ENCODE data around the gene OR4D1. TPM values are rescaled to one million over a fixed set of nuclear protein-coding genes. Genes with fewer than 3 reads are reported as not detected.

Gene OR4D1
- total and polyA plus RNA-seq, 9 of the 15 experiments (the other 6 are each of a cell fraction or from before 2014, with no cell fraction given): not detected

DNA sequence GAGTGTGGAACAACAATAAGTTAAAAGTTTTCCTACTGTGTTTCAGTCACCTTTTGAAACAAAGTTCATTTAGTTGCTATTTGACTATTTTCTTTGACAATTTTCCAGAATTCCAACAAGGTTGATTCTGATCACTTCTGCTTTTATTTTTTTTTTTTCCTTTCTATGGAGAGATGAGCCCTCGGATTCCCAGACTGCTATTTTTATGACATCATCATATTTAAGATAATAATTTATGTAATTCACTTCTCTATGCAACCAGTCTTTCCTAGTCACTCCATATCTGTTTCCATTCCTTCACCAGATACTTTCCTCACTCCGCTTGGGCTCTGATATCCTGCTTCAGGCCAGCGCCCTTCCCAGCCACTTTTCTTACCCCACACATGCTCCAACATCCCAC lies 26.7 kb downstream of the OR4D1 start:
- ChIA-PET CTCF (ENCODE audit: low intra/inter-chr PET ratio) (no interaction called here), POLR2A (interaction anchor here (0.9 kb wide), 1 partner anchor 11 kb away, joined by 3 read pairs; no protein-coding TSS in a partner anchor)
- no peak overlapping the region for H3K9ac ChIP-seq (ENCODE audit: insufficient read depth in 1 of 2, low read depth in 2 of 2, low read length in 2 of 2)
- H3K9me1 ChIP-seq (ENCODE audit: control insufficient read depth, insufficient read depth, low read length): no peaks in the 10 kb centered on the region
- H3K79me2 ChIP-seq (ENCODE audit: control insufficient read depth, insufficient read depth, low read length): no peaks in the 10 kb centered on the region
- no TSS peak for BruUV-seq (replicated peaks)
- H3K4me3 ChIP-seq: no peak overlapping the region
- no peak overlapping the region for H2AFZ ChIP-seq (ENCODE audit: low read depth, low read length)
- WGBS (ENCODE audit: insufficient coverage, low coverage, missing lambda C conversion rate): 7% methylated on average over 3 of the region's 3 CpGs
- FAIRE-seq (no peak), DNase-seq (ENCODE audit: extremely low read depth in 1 of 4, low spot score in 3 of 4) (no peak), ATAC-seq (no peak)
- H3K4me1 ChIP-seq (replicated peaks in 1 of 2; ENCODE audit: control insufficient read depth in 2 of 2, insufficient read depth in 2 of 2, low read length in 2 of 2): no peaks in the 10 kb centered on the region
- no peak for TF ChIP-seq KDM4B (IDR thresholded peaks at IDR 0.05; ENCODE audit: borderline replicate concordance in 2 of 2, low read depth in 1 of 2)
- TF ChIP-seq, protein P1, sequence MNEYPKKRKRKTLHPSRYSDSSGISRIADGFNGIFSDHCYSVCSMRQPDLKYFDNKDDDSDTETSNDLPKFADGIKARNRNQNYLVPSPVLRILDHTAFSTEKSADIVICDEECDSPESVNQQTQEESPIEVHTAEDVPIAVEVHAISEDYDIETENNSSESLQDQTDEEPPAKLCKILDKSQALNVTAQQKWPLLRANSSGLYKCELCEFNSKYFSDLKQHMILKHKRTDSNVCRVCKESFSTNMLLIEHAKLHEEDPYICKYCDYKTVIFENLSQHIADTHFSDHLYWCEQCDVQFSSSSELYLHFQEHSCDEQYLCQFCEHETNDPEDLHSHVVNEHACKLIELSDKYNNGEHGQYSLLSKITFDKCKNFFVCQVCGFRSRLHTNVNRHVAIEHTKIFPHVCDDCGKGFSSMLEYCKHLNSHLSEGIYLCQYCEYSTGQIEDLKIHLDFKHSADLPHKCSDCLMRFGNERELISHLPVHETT (CRISPR knock-in tag; conservative IDR thresholded peaks at IDR 0.05 in 1 of 2, IDR thresholded peaks at IDR 0.05 in 1 of 2): no peak
- TF ChIP-seq PHTF2 (CRISPR knock-in tag; IDR thresholded peaks at IDR 0.05): no peak
- no peak for TF ChIP-seq ZNF274 (IDR thresholded peaks at IDR 0.05; ENCODE audit: borderline replicate concordance, low read depth, low read length)
- TF ChIP-seq, protein P2, sequence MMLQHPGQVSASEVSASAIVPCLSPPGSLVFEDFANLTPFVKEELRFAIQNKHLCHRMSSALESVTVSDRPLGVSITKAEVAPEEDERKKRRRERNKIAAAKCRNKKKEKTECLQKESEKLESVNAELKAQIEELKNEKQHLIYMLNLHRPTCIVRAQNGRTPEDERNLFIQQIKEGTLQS (IDR thresholded peaks at IDR 0.05): peak; percentile 20; the same call in 1 of the 2 replicates
- TF ChIP-seq, protein P2 (CRISPR knock-in tag; conservative IDR thresholded peaks at IDR 0.05): no peak
- no peak for TF ChIP-seq ZNF354B (CRISPR knock-in tag; IDR thresholded peaks at IDR 0.05)
- TF ChIP-seq SAFB2 (IDR thresholded peaks at IDR 0.05; ENCODE audit: borderline replicate concordance, low read depth, low read length, severe bottlenecking): no peak
- no peaks in the 10 kb centered on the region for H3K36me3 ChIP-seq (ENCODE audit: control insufficient read depth, insufficient read depth, low read length)
- no peaks in the 10 kb centered on the region; the same call in 1 of the 2 replicates for H4K20me1 ChIP-seq (replicated peaks; ENCODE audit: control insufficient read depth, insufficient read depth, low read length)
- H3K4me2 ChIP-seq (ENCODE audit: insufficient read depth, low read length): no peak overlapping the region
- intact Hi-C loops (cut with micrococcal nuclease) (no loop called here), in situ Hi-C loops (cut with MboI) (no loop called here)
- peaks cover 8 to 12% of the 10 kb centered on the region in 2 experiments for H3K27me3 ChIP-seq (ENCODE audit: control insufficient read depth in 2 of 2, insufficient read depth in 2 of 2, low read length in 2 of 2)
- no peaks in the 10 kb centered on the region for H3K9me3 ChIP-seq (replicated peaks; ENCODE audit: control insufficient read depth, insufficient read depth, low read depth, low read length)
- no peak overlapping the region for H3K27ac ChIP-seq (ENCODE audit: extremely low read depth, low read depth, low read length)
